H54 (cell line): ENCODE results near the gene LIN37.
"Not testable (repeated sequence)": the region's sequence is repeated elsewhere in the genome, so short reads cannot be mapped to it uniquely, and the experiment has no call there.

Experiments used
- DNase-seq: peaks from one replicate; pipeline ENCODE4 v3.0.0; 2011; ENCODE audit warnings: low spot score, mixed read lengths; ENCODE audit not compliant: insufficient read length
- FAIRE-seq: peaks from 3 replicates; lab custom pipeline; 2011; peaks lifted over from hg19 to GRCh38; lab: Jason Lieb, UNC
- POLR2A ChIP-seq: IDR thresholded peaks from 2 replicates; pipeline ENCODE4 v1.6.1; 2011; ENCODE audit warnings: low read depth, mild to moderate bottlenecking, low read length

The LIN37 gene

DNA sequence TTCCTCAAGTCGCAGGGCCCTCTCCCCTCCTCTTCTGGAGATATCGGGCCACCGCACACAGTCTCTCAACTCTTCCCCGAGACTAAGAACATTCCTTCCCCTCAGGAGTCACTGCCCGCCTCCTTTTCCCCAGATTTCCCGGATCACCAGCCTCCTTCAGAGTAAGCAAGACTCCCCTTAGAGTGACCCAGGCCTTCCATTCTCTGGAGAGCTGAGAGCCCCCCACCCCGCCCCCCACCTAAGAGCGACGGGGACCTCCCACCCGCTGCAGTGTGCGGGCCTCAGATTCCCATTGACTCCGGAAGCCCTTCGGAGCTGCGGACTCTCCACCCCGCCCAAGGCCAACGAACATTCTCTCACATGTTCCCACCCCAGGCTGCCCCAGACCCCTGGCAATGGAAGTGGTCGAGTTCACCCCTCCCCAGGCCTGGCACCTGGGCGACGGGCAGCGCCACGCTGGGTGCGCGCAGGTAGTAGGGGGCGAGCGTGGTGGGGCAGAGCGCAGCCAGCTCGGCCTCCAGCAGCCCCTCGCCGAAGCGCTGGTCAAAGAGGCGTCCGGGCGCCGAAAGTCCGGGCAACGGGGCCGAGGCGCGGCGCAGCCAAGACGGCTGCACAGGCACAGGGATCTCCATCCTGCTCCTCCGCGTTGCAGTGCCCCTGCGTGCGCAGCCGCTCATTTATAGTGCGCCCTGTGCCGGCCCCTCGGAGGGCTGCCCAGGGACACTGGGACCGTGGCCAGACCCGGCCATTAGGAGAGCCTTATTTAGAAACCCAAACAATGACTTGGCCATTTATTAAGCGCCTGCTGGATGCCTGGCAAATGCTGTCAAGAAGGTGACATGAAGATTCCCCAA is 8.2 kb downstream of the LIN37 start, which contains the start of gene HSPB6:
Gene HSPB6, minus strand, starts transcription at position 653 of the 854 bp plus-strand sequence. Its CDS starts 21 bp downstream, at position 632.
- TF ChIP-seq POLR2A = no peak
- FAIRE-seq = no peak
- no peak for DNase-seq

DNA sequence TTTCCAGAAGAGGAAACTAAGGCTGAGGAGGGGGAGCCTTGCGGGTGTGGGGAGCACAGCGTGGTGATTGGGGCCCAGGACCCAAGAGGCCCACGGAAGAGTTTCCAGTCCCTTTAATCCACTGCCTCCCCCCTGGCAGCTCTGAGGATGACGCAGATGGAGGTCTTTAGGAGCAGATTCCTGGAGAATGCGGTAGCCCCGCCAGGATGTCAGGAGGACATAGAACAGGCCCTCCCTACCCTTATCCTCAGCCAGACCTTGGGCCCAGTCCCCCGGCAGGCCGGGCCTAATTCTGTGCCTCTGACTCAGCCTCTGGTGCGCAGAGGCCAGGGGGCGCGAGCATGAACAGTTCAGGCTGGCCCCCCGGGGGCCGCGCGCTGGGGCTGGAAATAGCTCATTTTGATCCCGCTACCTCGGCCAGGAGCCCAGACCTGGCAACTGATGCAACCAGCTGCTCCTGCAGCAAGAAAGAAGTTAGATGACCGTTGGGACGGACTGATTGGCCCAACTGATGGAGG is 8.9 kb downstream of the LIN37 start:
- peak; percentile 92 for DNase-seq
- TF ChIP-seq POLR2A = 0 out of 2 replicates have a peak, but pooled peaks have one; percentile 17
- FAIRE-seq = no peak

DNA sequence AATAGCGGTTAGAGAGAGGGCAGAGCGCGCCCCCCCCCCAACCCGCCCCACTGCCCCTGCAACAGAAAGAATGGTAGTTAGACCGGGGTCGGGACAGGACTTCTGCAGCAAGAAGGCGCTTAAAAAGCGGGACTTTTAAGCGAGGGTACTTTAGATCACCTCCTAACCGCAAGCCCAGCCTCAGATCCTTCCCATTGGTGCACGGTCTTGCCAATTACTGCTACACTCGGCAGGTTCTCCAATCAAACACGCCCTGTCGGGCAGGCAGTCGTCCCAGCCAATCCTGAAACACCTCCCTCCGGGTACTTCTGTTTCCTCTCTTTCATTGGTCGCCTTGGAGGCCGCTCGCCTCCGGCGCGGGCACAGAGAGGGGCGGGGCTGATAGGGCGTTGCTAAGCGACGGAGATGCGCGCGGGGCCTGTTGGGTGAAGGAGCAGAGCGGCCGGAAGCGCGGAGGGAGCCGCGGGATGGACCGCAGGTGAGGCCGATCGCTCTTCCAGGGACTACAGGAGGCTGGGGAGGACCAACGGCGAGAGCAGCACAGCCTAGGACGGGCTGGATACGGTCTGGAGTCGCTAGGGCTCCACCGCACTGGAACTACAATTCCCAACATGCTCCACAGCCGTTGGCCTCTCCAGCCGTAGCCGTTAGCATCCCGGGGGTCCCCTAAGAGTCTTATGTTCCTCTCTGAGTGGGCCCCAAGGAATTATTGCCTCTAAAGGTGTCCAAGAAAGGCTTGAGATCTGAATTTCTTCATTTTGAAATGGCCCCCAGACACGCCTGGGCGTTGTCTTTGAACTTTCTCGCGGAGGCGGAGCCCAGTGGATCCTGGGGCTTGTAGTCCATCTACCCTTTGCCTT is 9.6 kb downstream of the LIN37 start, which contains the start of gene PROSER3:
Gene PROSER3, plus strand, starts transcription at position 428 of the 860 bp plus-strand sequence. Its CDS starts 40 bp downstream, at position 468.
- DNase-seq (peak; percentile 99), FAIRE-seq (peak; percentile 74)
- TF ChIP-seq POLR2A = peak; percentile 81

DNA sequence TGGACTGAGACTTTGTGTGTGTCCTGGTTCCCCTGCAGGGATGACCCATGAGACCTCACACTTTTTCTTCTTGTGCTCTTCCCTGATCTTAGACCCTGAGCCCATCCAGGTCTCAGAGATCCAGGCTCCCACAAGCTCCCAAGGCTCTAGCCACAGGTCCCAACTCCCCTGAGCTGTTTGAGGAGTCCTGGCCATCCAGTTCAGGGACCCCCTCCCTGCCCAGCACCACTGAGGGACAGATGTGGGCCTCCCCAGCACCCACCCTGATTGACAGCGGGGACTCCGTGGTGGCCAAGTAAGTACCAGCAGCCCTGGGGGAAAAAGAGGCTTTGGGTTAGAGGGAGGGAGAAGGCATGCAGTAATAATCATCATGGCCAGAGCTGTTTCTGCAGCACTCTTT is 11.3 kb downstream of the LIN37 start:
- no peak for DNase-seq
- no peak for FAIRE-seq
- no peak for TF ChIP-seq POLR2A

DNA sequence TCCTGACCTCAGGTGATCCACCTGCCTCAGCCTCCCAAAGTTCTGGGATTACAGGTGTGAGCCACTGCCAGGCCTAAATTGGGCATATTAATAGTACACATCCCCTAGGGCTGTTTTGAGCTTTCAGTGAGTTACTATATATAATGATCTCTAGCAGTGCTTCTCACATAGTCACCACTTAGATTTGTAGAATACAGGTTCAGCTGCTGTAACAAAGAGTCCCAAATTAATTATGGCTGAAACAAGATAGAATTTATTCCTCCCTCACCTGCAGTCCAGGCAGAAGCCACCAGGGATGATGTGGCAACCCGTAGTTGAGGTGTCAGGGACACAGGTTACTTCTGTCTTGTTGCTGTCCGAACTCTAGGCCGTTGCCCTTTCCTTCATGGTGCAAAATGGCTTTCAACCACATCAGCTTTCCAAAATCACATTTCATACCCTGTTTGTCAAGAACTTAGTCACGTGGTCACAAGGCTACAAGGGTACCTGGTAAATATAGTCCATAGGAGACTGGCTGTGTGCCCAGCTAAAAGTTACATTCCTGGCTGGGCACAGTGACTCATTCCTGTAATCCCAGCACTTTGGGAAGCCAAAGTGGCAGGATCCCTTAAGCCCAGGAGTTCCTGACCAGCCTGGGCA is 12.5 kb downstream of the LIN37 start:
- DNase-seq (no peak), FAIRE-seq (no peak)
- TF ChIP-seq POLR2A = no peak

DNA sequence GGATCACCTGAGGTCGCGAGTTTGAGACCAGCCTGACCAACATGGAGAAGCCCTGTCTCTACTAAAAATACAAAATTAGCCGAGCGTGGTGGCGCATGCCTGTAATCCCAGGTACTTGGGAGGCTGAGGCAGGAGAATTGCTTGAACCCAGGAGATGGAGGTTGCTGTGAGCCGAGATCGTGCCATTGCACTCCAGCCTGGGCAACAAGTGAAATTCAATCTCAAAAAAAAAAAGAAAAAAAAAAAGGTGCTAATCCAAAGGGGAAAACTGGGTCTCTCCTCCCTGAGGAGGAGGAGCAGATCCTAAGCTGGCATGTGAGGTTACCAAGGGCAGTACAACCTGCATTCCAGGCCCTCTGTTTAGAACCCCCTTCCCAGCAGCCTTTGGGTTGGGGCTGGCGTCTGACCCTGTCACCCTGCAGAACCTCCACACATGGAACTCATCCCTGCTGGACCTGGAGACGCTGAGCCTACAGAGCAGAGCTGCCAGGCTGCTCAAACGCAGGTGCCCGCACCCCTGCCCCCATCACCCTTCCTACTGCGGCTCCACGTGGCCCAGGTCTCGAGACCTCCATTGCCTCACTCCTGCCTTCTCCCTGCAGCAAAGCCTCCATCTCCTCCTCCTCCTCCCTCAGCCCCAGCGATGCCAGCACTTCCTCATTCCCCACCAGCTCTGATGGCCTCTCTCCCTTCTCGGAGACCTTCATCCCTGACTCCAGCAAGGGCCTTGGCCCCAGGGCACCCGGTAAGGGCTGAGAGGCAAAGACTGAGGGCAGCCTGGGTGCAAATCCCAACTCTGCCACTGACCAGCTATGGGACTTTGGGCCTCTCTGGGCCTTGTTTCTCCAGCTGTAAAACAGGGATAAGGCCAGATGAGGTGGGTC is 16.3 kb downstream of the LIN37 start:
- TF ChIP-seq POLR2A = no peak
- DNase-seq (no peak), FAIRE-seq (no peak)

DNA sequence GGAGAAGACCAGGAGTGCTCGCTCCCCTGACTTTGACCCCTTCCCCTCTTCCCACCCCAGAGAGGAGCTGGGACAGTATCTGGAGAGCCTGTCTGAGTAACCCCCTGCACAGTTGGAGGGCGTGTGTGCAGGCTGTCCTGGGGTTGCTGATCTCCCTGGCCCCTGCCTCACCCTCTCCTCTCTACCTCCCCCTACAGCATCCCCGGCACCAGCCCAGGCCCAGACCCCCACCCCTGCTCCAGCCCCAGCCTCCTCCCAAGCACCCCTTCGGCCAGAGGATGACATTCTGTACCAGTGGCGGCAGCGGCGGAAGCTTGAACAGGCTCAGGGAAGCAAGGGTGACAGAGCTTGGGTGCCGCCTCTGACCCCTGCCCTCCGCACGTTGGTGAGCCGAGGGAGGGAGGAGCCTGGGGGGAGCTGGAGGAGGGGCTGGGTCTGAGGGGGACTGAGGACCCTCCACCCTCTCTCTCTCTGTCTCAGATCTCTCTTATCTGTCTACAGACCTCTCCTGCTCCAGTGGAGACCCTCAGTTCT is 18.3 kb downstream of the LIN37 start:
- no peak for FAIRE-seq
- no peak for DNase-seq
- TF ChIP-seq POLR2A = no peak

DNA sequence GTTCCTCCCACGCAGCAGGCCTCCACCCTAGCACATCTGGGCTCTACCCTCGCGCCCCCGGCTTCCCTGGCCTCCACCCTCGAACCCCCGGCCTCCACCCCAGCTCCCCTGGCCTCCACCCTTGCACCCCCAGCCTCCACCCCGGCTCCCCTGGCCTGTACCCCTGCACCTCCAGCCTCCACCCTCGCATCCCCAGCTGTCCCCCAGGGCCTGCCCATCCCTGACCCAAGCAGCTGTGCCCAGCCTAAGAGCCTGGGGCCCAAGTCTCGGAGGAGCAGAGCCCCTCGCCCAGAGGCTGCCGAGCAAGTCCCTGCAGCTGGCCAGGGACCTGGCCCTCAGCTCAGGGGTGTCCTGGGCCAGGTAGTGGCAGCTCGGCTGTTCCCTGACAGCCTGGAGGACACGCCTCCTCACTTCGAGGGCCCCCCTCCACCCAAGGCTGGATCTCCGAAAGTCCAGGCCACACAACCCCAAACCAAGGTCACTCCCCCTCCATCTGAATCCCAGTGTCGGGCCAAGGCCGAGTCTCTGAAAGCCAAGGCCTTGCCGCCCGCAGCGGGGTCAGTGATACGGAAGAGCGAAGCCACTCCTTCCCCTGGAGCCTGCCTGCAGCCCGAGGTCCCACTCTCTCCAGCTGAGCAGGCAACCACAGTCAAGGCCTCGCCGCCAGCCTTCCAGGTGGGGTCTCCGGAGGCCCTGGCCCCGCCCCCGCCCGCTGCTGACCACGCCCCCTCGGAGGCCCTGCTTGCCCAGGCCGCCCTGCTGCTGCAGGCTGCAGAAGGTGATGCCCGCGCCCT is 19.1 kb downstream of the LIN37 start:
- FAIRE-seq = no peak
- no peak for TF ChIP-seq POLR2A
- DNase-seq = no peak

DNA sequence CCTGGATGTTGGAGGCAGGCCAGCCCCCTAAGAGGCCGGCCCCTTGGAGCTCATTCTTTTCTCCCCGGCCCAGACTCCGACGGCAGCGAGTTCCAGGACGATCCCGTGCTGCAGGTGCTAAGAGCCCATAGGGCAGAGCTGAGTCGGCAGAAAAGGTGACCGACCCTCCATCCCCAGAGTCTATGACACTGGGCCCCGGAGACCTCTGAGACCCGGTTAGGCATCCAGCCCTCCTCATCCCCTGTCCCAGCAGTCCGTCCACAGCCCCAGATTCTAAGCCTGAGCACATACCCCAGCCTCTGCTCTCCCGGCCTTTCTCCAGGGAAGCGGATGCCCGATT is 19.7 kb downstream of the LIN37 start:
- FAIRE-seq (no peak), DNase-seq (no peak)
- TF ChIP-seq POLR2A = no peak

DNA sequence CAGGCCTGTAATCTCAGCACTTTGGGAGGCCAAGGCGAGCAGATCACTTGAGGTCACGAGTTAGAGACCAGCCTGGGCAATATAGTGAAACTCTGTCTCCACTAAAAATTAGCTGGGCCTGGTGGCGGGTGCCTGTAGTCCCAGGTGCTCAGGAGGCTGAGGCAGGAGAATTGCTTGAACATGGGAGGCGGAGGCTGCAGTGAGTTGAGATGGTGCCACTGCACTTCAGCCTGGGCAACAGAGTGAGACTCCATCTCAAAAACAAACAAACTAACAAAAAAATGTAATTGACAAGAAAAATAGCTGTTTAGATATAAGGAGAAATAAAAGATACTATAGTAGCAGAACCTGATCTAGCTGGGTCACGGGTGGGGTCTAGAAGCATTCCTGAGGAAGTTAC is 24.0 kb downstream of the LIN37 start:
- not testable (repeated sequence) for DNase-seq, FAIRE-seq

DNA sequence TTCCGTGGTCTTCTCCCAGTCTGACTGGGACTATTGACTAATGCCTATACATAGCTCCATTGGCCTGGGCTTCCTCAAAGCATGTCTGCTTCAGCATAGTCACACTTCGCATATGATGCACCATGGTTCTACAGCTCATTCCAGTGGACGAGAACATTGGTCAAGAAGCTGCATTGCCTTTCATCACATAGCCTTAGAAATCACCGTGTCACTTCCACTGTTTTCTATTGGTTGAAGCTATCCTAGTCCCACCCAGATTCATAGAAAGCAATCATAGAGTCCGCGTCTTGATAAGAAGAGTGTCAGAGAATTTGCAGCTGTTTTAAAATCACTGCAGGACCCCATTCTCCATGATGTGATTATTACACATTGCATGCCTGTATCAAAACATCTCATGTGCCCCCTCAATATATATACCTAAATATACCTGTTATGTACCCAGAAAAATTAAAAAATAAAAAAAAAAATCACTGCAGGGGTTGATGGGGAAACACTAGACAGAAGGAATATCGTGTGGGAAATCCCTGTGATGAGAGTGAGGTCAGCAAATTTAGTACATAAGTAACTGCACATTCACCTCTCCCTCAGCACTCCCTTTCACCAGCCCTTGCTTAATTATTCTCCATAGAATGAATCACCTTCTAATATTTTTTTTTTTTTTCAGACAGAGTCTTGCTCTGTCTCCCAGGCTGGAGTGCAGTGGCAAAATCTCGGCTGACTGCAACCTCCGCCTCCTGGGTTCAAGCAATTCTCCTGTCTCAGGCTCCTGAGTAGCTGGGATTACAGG is 24.8 kb downstream of the LIN37 start:
- DNase-seq (peak; percentile 67), FAIRE-seq (no peak)
- no peak for TF ChIP-seq POLR2A
